GM10847 (cell line): ENCODE results near the gene OPRM1.

Experiments
- POLR2A ChIP-seq: IDR thresholded peaks from 2 replicates; pipeline ENCODE4 v1.6.1; 2011; ENCODE audit not compliant: insufficient read length; ENCODE audit errors: extremely low read depth

The OPRM1 gene

GRCh38 chr6:154112181-154112809, 73.3 kb downstream of the OPRM1 start:
- no peak for TF ChIP-seq POLR2A

GRCh38 chr6:154113392-154113791, 74.4 kb downstream of the OPRM1 start:
- no peak for TF ChIP-seq POLR2A

- no peak for TF ChIP-seq POLR2A
Observed at GRCh38 chr6:154117485-154117884, 78.4 kb downstream of the OPRM1 start.

GRCh38 chr6:154122195-154122925, 83.3 kb downstream of the OPRM1 start:
- TF ChIP-seq POLR2A = no peak

GRCh38 chr6:154123155-154123956, 84.3 kb downstream of the OPRM1 start:
- no peak for TF ChIP-seq POLR2A

- TF ChIP-seq POLR2A = no peak
Observed at GRCh38 chr6:154125421-154125820, 86.4 kb downstream of the OPRM1 start.

- no peak for TF ChIP-seq POLR2A
Observed at GRCh38 chr6:154127657-154128056, 88.6 kb downstream of the OPRM1 start.

- TF ChIP-seq POLR2A = no peak
Observed at GRCh38 chr6:154134471-154135147, 95.6 kb downstream of the OPRM1 start.

GRCh38 chr6:154138793-154139192, 99.8 kb downstream of the OPRM1 start:
- TF ChIP-seq POLR2A = no peak

GRCh38 chr6:154139892-154140291, 100.9 kb downstream of the OPRM1 start:
- TF ChIP-seq POLR2A = no peak

- no peak for TF ChIP-seq POLR2A
Observed at GRCh38 chr6:154140743-154141142, 101.7 kb downstream of the OPRM1 start.

GRCh38 chr6:154143753-154144152, 104.7 kb downstream of the OPRM1 start:
- no peak for TF ChIP-seq POLR2A

GRCh38 chr6:154154389-154154967, 115.4 kb downstream of the OPRM1 start:
- TF ChIP-seq POLR2A = no peak

- TF ChIP-seq POLR2A = no peak
Observed at GRCh38 chr6:154156135-154156896, 117.3 kb downstream of the OPRM1 start.
